GM21515 (cell line): ENCODE measurements around the gene TMEM53.

Experiments
- ATAC-seq: cut with Tn5 transposase; IDR thresholded peaks from one replicate; pipeline ENCODE4 v1.9.1; 2021; ENCODE audit not compliant: unreplicated experiment

Gene TMEM53

DNA sequence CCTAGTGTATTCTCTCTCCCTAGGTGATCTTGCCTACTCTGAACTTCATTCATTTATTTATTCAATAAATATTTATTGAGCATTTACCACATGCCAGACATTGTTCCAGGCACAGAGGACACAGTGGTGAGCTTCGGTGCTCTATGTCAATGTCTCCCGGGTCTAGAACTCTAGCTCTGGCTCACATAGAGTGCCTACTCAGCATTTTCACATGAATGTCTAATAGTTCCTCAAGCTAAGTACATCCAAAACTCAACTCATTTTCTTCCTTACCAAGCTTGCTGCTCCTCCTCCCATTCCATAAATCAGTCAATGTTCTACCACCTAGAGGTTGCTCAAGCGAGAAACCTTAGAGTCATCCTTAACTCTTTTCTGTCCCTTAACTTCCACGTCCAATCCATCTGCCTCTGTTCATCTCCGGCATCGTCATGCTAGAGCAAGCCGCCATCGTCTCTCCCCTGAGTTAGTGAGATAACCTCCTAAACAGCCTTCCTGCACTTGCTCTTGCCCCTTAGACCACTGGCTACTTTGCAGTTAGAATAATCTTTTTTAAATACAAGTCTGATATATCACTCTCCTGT, 67.5 kb downstream of the TMEM53 start:
- ATAC-seq: no peak

DNA sequence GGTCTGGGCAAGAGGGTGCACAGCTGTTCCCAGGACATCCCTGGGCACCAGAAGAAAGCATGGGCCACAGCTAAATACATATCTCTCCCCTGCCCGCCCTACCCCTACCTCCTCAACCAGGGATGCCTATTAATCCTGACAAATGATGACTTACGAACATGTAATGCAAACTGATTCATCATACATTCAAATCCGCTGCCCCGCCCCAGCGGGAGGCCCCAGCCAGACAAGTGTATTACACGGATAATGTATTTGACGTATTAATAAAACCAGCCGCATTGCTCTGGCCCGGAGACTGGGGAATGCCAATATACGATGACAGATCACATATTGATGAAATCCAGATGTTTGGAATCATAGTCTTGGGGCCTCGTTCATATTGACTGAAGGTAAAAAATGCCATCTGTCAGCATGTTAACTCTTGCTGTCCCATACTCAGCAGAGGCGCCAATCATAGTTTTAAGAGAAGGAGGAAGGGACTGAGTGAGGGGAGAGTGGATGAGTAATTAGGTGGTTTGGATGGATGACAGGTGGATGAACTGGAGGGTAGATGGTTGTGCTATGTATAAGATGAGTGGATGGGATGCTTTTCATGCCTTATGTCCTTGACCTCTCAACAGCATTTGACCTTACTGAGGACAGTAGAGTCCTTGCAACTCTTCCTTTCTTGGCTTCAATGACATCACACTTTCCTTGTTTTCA, 68.2 kb downstream of the TMEM53 start:
- ATAC-seq: no peak

DNA sequence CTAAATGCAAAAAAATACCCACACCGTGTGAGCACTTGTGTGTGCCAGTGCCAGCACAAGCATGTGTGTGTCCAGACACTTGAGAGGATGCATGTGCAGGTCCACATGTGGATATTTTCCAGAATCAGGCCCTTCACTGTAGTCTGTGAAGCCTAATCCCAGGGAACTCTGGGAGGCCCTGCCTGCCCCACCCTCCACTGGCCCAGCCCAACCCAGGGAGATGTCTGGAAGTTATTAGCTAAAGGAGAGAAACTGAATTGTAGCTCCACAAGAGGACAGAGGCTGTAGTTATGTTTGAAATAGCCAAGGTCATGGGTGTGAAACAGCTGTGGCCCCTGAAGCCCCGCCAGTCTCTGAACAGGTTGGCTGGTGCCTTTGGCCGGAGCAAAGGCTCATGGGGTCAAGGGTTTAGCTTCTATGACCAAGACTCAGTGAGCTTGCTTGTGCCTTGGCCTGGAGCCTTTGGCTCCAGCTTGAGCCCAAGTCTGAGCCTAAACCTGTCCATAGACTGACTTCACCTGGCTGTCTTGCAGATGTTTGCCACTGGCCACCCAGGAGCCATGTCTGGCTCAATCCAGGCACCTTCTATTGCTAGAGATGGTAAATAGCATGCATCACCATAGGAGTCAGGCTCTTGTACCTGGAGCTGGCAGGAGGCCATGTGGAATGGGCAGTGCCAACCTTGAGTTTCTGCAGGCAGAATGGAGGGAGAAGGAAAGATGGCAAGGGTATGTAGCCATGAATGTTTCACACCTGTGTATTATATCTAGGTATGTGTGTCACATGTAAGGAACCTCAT, 69.9 kb downstream of the TMEM53 start:
- no peak for ATAC-seq

DNA sequence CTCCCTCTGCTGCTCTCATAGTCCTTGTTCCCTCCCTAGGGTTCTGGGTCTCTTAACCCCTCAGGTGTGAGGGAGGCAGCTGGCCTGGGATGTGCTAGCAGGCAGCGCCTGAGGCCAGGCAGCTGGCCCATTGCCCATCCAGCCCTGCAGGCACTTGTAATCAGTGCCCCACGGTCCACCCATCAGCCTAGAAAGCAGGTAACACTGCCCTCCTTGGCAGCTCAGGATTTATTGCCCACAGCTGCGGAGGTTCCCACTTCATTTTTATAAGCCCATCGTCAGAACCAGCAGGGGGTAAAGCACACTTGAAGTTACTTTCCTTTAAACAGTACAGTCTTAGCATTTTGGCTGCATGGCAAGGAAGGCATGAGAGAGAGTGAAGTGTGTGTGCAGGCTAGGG, 70.6 kb downstream of the TMEM53 start:
- ATAC-seq: no peak
